HepG2 (cell line): ENCODE results near the gene CLEC16A. TPM values are rescaled to one million over a fixed set of nuclear protein-coding genes. Genes with fewer than 3 reads are reported as not detected.

Experiments
- ATAC-seq: fragments of 200-7000 bp; cut with Tn5 transposase; 3 replicates; pipeline ENCODE4 v1.9.1; 2020; ENCODE audit warnings: mild to moderate bottlenecking, moderate library complexity
- BruUV-seq: library from RNA; stranded (reverse); fragments of 400-500 nt; replicated peaks from 2 replicates; lab custom pipeline; 2021; lab: Mats Ljungman, UMichigan
- CTCF ChIA-PET: fragments of 300-600 bp; formaldehyde crosslinking; extraction: SDS; loops from one replicate; lab custom pipeline; 2021; ENCODE audit warnings: low total read pairs, inconsistent platforms, low intra/inter-chr PET ratio; lab: Yijun Ruan, JAX
- POLR2A ChIA-PET: fragments of 350-600 bp; sonication (Branson Sonifier 250); formaldehyde crosslinking; loops from one replicate; lab custom pipeline; 2020; ENCODE audit warnings: antibody characterized with exemption, inconsistent platforms; lab: Yijun Ruan, JAX
- DNase-seq: peaks from one replicate; pipeline ENCODE4 v3.0.0-alpha.2; 2015; ENCODE audit warnings: low spot score
- FAIRE-seq: peaks from 3 replicates; lab custom pipeline; 2011; peaks lifted over from hg19 to GRCh38; lab: Jason Lieb, UNC
- H2AFZ ChIP-seq: one replicate; pipeline ENCODE4 v1.6.1; 2011; ENCODE audit warnings: low read length, inconsistent platforms
- H3K27ac ChIP-seq: fragments of 300-600 bp; 3 replicates; pipeline ENCODE4 v1.8.0; 2011; ENCODE audit warnings: mixed run types, mild to moderate bottlenecking, mixed read lengths, low read length, inconsistent platforms; ENCODE audit not compliant: insufficient read depth; ENCODE audit errors: extremely low read length
- H3K27me3 ChIP-seq, 2 experiments: fragments of 200-600 bp in 1 of 2; 2 replicates in 1 of 2; 3 replicates in 1 of 2; pipeline versions ENCODE4 v1.6.0 to v1.8.0; 2011; ENCODE audit warnings: low read length in 2 of 2, mild to moderate bottlenecking in 2 of 2, moderate library complexity in 2 of 2, inconsistent platforms in 1 of 2; ENCODE audit not compliant: insufficient read depth in 2 of 2, control insufficient read depth in 1 of 2
- H3K36me3 ChIP-seq, 2 experiments: fragments of 200-600 bp in 1 of 2; replicated peaks in 1 of 2; 2 replicates in 1 of 2; 3 replicates in 1 of 2; pipeline versions ENCODE4 v1.5.1 to v1.8.0; 2011; ENCODE audit warnings: low read length in 2 of 2, inconsistent platforms in 1 of 2; ENCODE audit not compliant: insufficient read depth in 2 of 2, control insufficient read depth in 1 of 2
- H3K4me1 ChIP-seq: 2 replicates; pipeline ENCODE4 v1.5.1; 2012; ENCODE audit warnings: low read length, inconsistent platforms; ENCODE audit not compliant: insufficient read depth
- H3K4me2 ChIP-seq: 2 replicates; pipeline ENCODE4 v1.6.0; 2011; ENCODE audit warnings: low read depth, low read length, inconsistent platforms
- H3K4me3 ChIP-seq, 3 experiments: fragments of 200-600 bp in 1 of 3; sonication (generic), shearing (Covaris generic) in 1 of 3; replicated peaks in 1 of 3; 2 replicates each; pipeline ENCODE4 v1.5.1; 2011 to 2016; ENCODE audit warnings: low read length in 3 of 3, inconsistent platforms in 2 of 3, low read depth in 2 of 3, mild to moderate bottlenecking in 2 of 3, control low read depth in 1 of 3, mixed read lengths in 1 of 3; ENCODE audit not compliant: insufficient read depth in 1 of 3
- H3K79me2 ChIP-seq: one replicate; pipeline ENCODE4 v1.6.1; 2011; ENCODE audit warnings: low read length, inconsistent platforms; ENCODE audit not compliant: insufficient read depth
- H3K9ac ChIP-seq: 2 replicates; pipeline ENCODE4 v1.6.0; 2011; ENCODE audit warnings: mild to moderate bottlenecking, low read depth, low read length, inconsistent platforms; ENCODE audit not compliant: insufficient read depth
- H3K9me3 ChIP-seq: 2 replicates; pipeline ENCODE4 v1.5.1; 2012; ENCODE audit warnings: mild to moderate bottlenecking, low read length
- H4K20me1 ChIP-seq: 2 replicates; pipeline ENCODE4 v1.6.0; 2011; ENCODE audit warnings: inconsistent platforms, mild to moderate bottlenecking, low read length, moderate library complexity; ENCODE audit not compliant: insufficient read depth
- CBX2 ChIP-seq, 2 experiments: fragments of 200-600 bp in 1 of 2; sonication (generic); formaldehyde crosslinking in 1 of 2; IDR thresholded peaks; 2 replicates each; pipeline versions ENCODE4 v1.7.0 to v1.8.1; 2018 to 2022; ENCODE audit warnings: low read depth in 2 of 2, low read length in 1 of 2, mild to moderate bottlenecking in 1 of 2, missing genetic modification reagents in 1 of 2
- CREM ChIP-seq, 2 experiments: sonication (generic) in 1 of 2; formaldehyde crosslinking in 1 of 2; IDR thresholded peaks; 2 replicates each; pipeline versions ENCODE4 v1.4.0 to v1.6.1; 2016 to 2020; ENCODE audit warnings: antibody characterized with exemption in 1 of 2, mild to moderate bottlenecking in 1 of 2, missing genetic modification reagents in 1 of 2
- HOXA3 ChIP-seq: sonication (generic); formaldehyde crosslinking; IDR thresholded peaks from 2 replicates; pipeline ENCODE4 v1.5.0; 2020; ENCODE audit warnings: missing genetic modification reagents
- KDM2A ChIP-seq: sonication (generic); formaldehyde crosslinking; IDR thresholded peaks from 2 replicates; pipeline ENCODE4 v1.4.0; 2020; ENCODE audit warnings: low read depth, missing genetic modification reagents, borderline replicate concordance
- MBNL3 ChIP-seq: fragments of 250-450 bp; sonication (Bioruptor Pico); conservative IDR thresholded peaks from 2 replicates; pipeline ENCODE4 v1.8.0; 2022; ENCODE audit warnings: mild to moderate bottlenecking, inconsistent platforms
- NR3C1 ChIP-seq: sonication (generic); formaldehyde crosslinking; IDR thresholded peaks from 2 replicates; pipeline ENCODE4 v1.4.0; 2020; ENCODE audit warnings: missing genetic modification reagents
- PITX1 ChIP-seq: sonication (generic); formaldehyde crosslinking; IDR thresholded peaks from 2 replicates; pipeline ENCODE4 v1.5.1; 2020; ENCODE audit warnings: mild to moderate bottlenecking, missing genetic modification reagents
- SIX1 ChIP-seq: sonication (generic); formaldehyde crosslinking; IDR thresholded peaks from 2 replicates; pipeline ENCODE4 v1.4.0; 2020; ENCODE audit warnings: missing genetic modification reagents, borderline replicate concordance
- SRY ChIP-seq: sonication (generic); formaldehyde crosslinking; IDR thresholded peaks from 2 replicates; pipeline ENCODE4 v1.8.0; 2022; ENCODE audit warnings: mild to moderate bottlenecking, missing genetic modification reagents
- ZBTB1 ChIP-seq: sonication (generic); formaldehyde crosslinking; IDR thresholded peaks from 2 replicates; pipeline ENCODE4 v1.4.0; 2020; ENCODE audit warnings: missing genetic modification reagents, borderline replicate concordance
- ZFP36 ChIP-seq: fragments of 150-350 bp; IDR thresholded peaks from 2 replicates; pipeline ENCODE4 v1.6.1; 2018; ENCODE audit warnings: borderline replicate concordance, low read length, low read depth; ENCODE audit not compliant: partially characterized antibody
- ZHX1 ChIP-seq: sonication (generic); formaldehyde crosslinking; IDR thresholded peaks from 2 replicates; pipeline ENCODE4 v1.8.1; 2022; ENCODE audit warnings: low read depth, mild to moderate bottlenecking, missing genetic modification reagents
- ZMYM4 ChIP-seq: sonication (generic); formaldehyde crosslinking; IDR thresholded peaks from 2 replicates; pipeline ENCODE4 v1.8.1; 2023; ENCODE audit warnings: mild to moderate bottlenecking, missing genetic modification reagents
- ZNF121 ChIP-seq: sonication (generic); formaldehyde crosslinking; IDR thresholded peaks from 2 replicates; pipeline ENCODE4 v1.5.0; 2020; ENCODE audit warnings: mild to moderate bottlenecking, missing genetic modification reagents
- ZNF337 ChIP-seq: sonication (generic); formaldehyde crosslinking; IDR thresholded peaks from 2 replicates; pipeline ENCODE4 v1.5.1; 2020; ENCODE audit warnings: missing genetic modification reagents, low read depth, mild to moderate bottlenecking, borderline replicate concordance
- ZNF552 ChIP-seq: sonication (generic); formaldehyde crosslinking; IDR thresholded peaks from 2 replicates; pipeline ENCODE4 v1.9.0; 2022; ENCODE audit warnings: missing genetic modification reagents, mild to moderate bottlenecking, borderline replicate concordance
- ZNF580 ChIP-seq: IDR thresholded peaks from 2 replicates; pipeline ENCODE4 v1.6.1; 2016; ENCODE audit warnings: low read depth, borderline replicate concordance
- ZNF598 ChIP-seq: sonication (generic); formaldehyde crosslinking; IDR thresholded peaks from 2 replicates; pipeline ENCODE4 v1.5.1; 2020; ENCODE audit warnings: mild to moderate bottlenecking, missing genetic modification reagents, borderline replicate concordance
- WGBS: methylation state at CpG from one replicate; pipeline ENCODE4 v1.1.6; 2017; ENCODE audit warnings: low lambda C conversion rate; 5-methylcytosine and 5-hydroxymethylcytosine counted together
- in situ Hi-C: cut with HindIII; loops from 2 replicates; pipeline ENCODE4 v1.10.0; 2017; ENCODE audit warnings: low pct_unique_long_range_greater_than_20kb; ENCODE audit not compliant: extremely low pct_ligation_motif_present
- intact Hi-C: fragments of 100-400 bp; cut with micrococcal nuclease; formaldehyde crosslinking; loops from one replicate; pipeline ENCODE4 v1.10.0; 2022; ENCODE audit not compliant: unreplicated experiment
- polyA plus RNA-seq, 8 experiments: library from polyadenylated mRNA; depleted of rRNA in 3 of 8; stranded (reverse) in 7 of 8; unstranded in 1 of 8; fragments of >200 nt; fragmentation: Illumina TruSeq in 4 of 8; extraction: Trizol in 4 of 8; gene quantifications; 2 replicates each; pipeline versions ENCODE4 v1.2.1 to v1.2.3, GENCODE V29; 2011 to 2016; ENCODE audit warnings: low read depth in 4 of 8, missing spikeins in 1 of 8, mixed read lengths in 1 of 8; ENCODE audit not compliant: insufficient read depth in 1 of 8
- total RNA-seq, 5 experiments: library from RNA; depleted of rRNA; stranded (reverse); fragments of >200 nt; fragmentation: Illumina TruSeq; extraction: Trizol; gene quantifications; 2 replicates each; pipeline ENCODE4 v1.2.3, GENCODE V29; 2016; ENCODE audit warnings: low read depth in 1 of 5

CLEC16A gene
- total and polyA plus RNA-seq, 2 of the 13 experiments (the other 11 are each of a cell fraction or from before 2014, with no cell fraction given), result 8.5 to 10.3 TPM

- TF ChIP-seq ZMYM4 (CRISPR knock-in tag) (no peak), ZHX1 (CRISPR knock-in tag) (no peak), ZBTB1 (CRISPR knock-in tag) (no peak), CBX2 (IDR thresholded peaks at IDR 0.05; ENCODE audit: low read depth, low read length) (no peak), CBX2 (CRISPR knock-in tag; IDR thresholded peaks at IDR 0.05; ENCODE audit: low read depth) (no peak)
Observed at GRCh38 chr16:10939649-10940234, 4.6 kb upstream of the CLEC16A start (continued).

- no peak for ATAC-seq
- peak overlapping the region; percentile 70 to 82 (median 76) for H3K4me3 ChIP-seq
- H3K27ac ChIP-seq, result peak overlapping the region; percentile 7
- in situ Hi-C loops (no loop called here), intact Hi-C loops (no loop called here)
- H4K20me1 ChIP-seq, result peaks cover 45% of the 10 kb centered on the region
- DNase-seq, result no peak
- 41% methylated on average over 8 of the region's 8 CpGs for WGBS
- H2AFZ ChIP-seq, result no peak overlapping the region
- H3K9ac ChIP-seq, result peak overlapping the region; percentile 83
- H3K27me3 ChIP-seq, result no peaks in the 10 kb centered on the region; a peak in 1 of 5 replicates
- TSS peak; percentile 54 for BruUV-seq
- ChIA-PET CTCF (no interaction called here), POLR2A (interaction anchor here (0.9 to 4.5 kb wide), 4 partner anchors 9 to 197 kb away, joined by 3 to 60 read pairs (median 4); partner anchors contain the start of gene NUBP1)
- H3K9me3 ChIP-seq, result no peaks in the 10 kb centered on the region
- H3K36me3 ChIP-seq, result peaks cover 0 to 5% of the 10 kb centered on the region in 2 experiments; a peak in 2 of 5 replicates
- no peak for FAIRE-seq
- H3K4me2 ChIP-seq, result peak overlapping the region; percentile 97
- H3K4me1 ChIP-seq, result peaks cover 77% of the 10 kb centered on the region
- H3K79me2 ChIP-seq, result peaks cover 63% of the 10 kb centered on the region
- TF ChIP-seq NR3C1 (no peak), ZNF121 (no peak), MBNL3 (CRISPR knock-in tag) (no peak), CREM (IDR thresholded peaks at IDR 0.05) (no peak), CREM (CRISPR knock-in tag; IDR thresholded peaks at IDR 0.05) (no peak), HOXA3 (CRISPR knock-in tag) (no peak), ZFP36 (no peak), SIX1 (no peak; the same call in 1 of the 2 replicates), ZNF552 (CRISPR knock-in tag) (no peak), PITX1 (no peak), ZNF580 (CRISPR knock-in tag) (peak; percentile 51; the same call in 1 of the 2 replicates), ZNF337 (no peak), SRY (peak; percentile 33; the same call in 1 of the 2 replicates), KDM2A (peak; percentile 35; the same call in 1 of the 2 replicates), ZNF598 (CRISPR knock-in tag) (0 out of 2 replicates have a peak, but pooled peaks have one; percentile 64)
Observed at GRCh38 chr16:10940501-10941079, 3.8 kb upstream of the CLEC16A start.
